Measurements from ENCODE around the gene PPHLN1.

The PPHLN1 gene

GRCh38 chr12:42484996-42485395 is 159.0 kb downstream of the PPHLN1 start:
- Histone ChIP-seq H3K4me1 (no peaks in the 10 kb centered on the region), H3K27me3 (ENCODE audit: control insufficient read depth, insufficient read depth, low read length) (no peaks in the 10 kb centered on the region), H3K79me2 (no peaks in the 10 kb centered on the region), H3K36me3 (ENCODE audit: control insufficient read depth, insufficient read depth, low read length) (no peaks in the 10 kb centered on the region), H3K4me2 (ENCODE audit: low read length) (no peak overlapping the region), H3K4me3 (ENCODE audit: low read depth, low read length) (no peak overlapping the region), H3K9ac (no peak overlapping the region), H3K9me3 (ENCODE audit: control insufficient read depth, low read length) (no peaks in the 10 kb centered on the region), H3K27ac (no peak overlapping the region), H2AFZ (no peak overlapping the region)
- no peak for TF ChIP-seq CTCF (IDR thresholded peaks at IDR 0.05)

GRCh38 chr12:42485823-42486222 is 159.9 kb downstream of the PPHLN1 start:
- Histone ChIP-seq H3K9ac (no peak overlapping the region), H3K27ac (no peak overlapping the region)

GRCh38 chr12:42486407-42486806 is 160.4 kb downstream of the PPHLN1 start:
- Histone ChIP-seq H3K27me3 (ENCODE audit: control insufficient read depth, insufficient read depth, low read length) (no peaks in the 10 kb centered on the region), H3K4me3 (ENCODE audit: low read depth, low read length) (no peak overlapping the region), H2AFZ (no peak overlapping the region), H3K4me1 (no peaks in the 10 kb centered on the region), H3K27ac (no peak overlapping the region), H3K4me2 (ENCODE audit: low read length) (no peak overlapping the region), H3K36me3 (ENCODE audit: control insufficient read depth, insufficient read depth, low read length) (no peaks in the 10 kb centered on the region), H3K9me3 (ENCODE audit: control insufficient read depth, low read length) (no peaks in the 10 kb centered on the region), H3K79me2 (no peaks in the 10 kb centered on the region), H3K9ac (no peak overlapping the region)
- TF ChIP-seq CTCF (IDR thresholded peaks at IDR 0.05): no peak

More at GRCh38 chr12:42485823-42486222, 159.9 kb downstream of the PPHLN1 start:
- TF ChIP-seq CTCF (IDR thresholded peaks at IDR 0.05): no peak
- Histone ChIP-seq H3K79me2 (no peaks in the 10 kb centered on the region), H3K36me3 (ENCODE audit: control insufficient read depth, insufficient read depth, low read length) (no peaks in the 10 kb centered on the region), H3K4me2 (ENCODE audit: low read length) (no peak overlapping the region), H3K4me1 (no peaks in the 10 kb centered on the region), H3K9me3 (ENCODE audit: control insufficient read depth, low read length) (no peaks in the 10 kb centered on the region), H3K4me3 (ENCODE audit: low read depth, low read length) (no peak overlapping the region), H2AFZ (no peak overlapping the region), H3K27me3 (ENCODE audit: control insufficient read depth, insufficient read depth, low read length) (no peaks in the 10 kb centered on the region)

GRCh38 chr12:42490261-42490842 is 164.4 kb downstream of the PPHLN1 start:
- no peaks in the 10 kb centered on the region for H3K79me2 ChIP-seq
- no peaks in the 10 kb centered on the region for H3K36me3 ChIP-seq (ENCODE audit: control insufficient read depth, insufficient read depth, low read length)
- H3K9ac ChIP-seq: no peak overlapping the region
- H3K27ac ChIP-seq: no peak overlapping the region
- H3K4me3 ChIP-seq (ENCODE audit: low read depth, low read length): no peak overlapping the region
- H3K9me3 ChIP-seq (ENCODE audit: control insufficient read depth, low read length): no peaks in the 10 kb centered on the region
- H3K27me3 ChIP-seq (ENCODE audit: control insufficient read depth, insufficient read depth, low read length): no peaks in the 10 kb centered on the region
- H3K4me2 ChIP-seq (ENCODE audit: low read length): no peak overlapping the region
- no peak overlapping the region for H2AFZ ChIP-seq
- no peak for TF ChIP-seq CTCF (IDR thresholded peaks at IDR 0.05)
- no peaks in the 10 kb centered on the region for H3K4me1 ChIP-seq

All from parathyroid adenoma (tissue), 2 donors.